Activated B cell treated with CpG ODN at 0.5 μM for 24 hours (primary cell): Measurements from ENCODE around the gene MYZAP. TPM values are rescaled to one million over a fixed set of nuclear protein-coding genes. Genes with fewer than 3 reads are reported as not detected.

Experiments used
- ATAC-seq: fragments of 200-7000 bp; cut with Tn5 transposase; one replicate; pipeline ENCODE4 v1.10.0; 2021; ENCODE audit warnings: low read depth, mild to moderate bottlenecking, moderate library complexity
- CTCF ChIA-PET: fragments of 350-600 bp; sonication (Branson Sonifier 250); formaldehyde crosslinking; loops from one replicate; lab custom pipeline; 2021; ENCODE audit warnings: antibody characterized with exemption; lab: Charles Lee
- POLR2A ChIA-PET: fragments of 350-600 bp; sonication (Branson Sonifier 250); formaldehyde crosslinking; loops from one replicate; lab custom pipeline; 2021; ENCODE audit warnings: antibody characterized with exemption; lab: Charles Lee
- DNase-seq: peaks from one replicate; pipeline ENCODE4 v3.0.0; 2022
- H3K27ac Mint-ChIP-seq: one replicate; pipeline ENCODE4 v1.8.0; 2020; ENCODE audit warnings: mixed read lengths
- H3K27me3 Mint-ChIP-seq: one replicate; pipeline ENCODE4 v1.8.0; 2021; ENCODE audit warnings: mixed read lengths
- H3K36me3 Mint-ChIP-seq: one replicate; pipeline ENCODE4 v1.8.0; 2021; ENCODE audit warnings: low read depth, mixed read lengths
- H3K4me1 Mint-ChIP-seq: one replicate; pipeline ENCODE4 v1.8.0; 2021; ENCODE audit warnings: mixed read lengths
- H3K4me3 Mint-ChIP-seq: one replicate; pipeline ENCODE4 v1.8.0; 2020; ENCODE audit warnings: mild to moderate bottlenecking, mixed read lengths
- H3K9me3 Mint-ChIP-seq: one replicate; pipeline ENCODE4 v1.8.0; 2020; ENCODE audit warnings: mixed read lengths
- CTCF ChIP-seq: fragments of 200-600 bp; IDR thresholded peaks from one replicate; pipeline ENCODE4 v1.8.0; 2022; ENCODE audit warnings: antibody characterized with exemption, mild to moderate bottlenecking
- intact Hi-C: fragments of 100-400 bp; cut with micrococcal nuclease; formaldehyde crosslinking; loops from one replicate; pipeline ENCODE4 v1.15.1; 2024
- total RNA-seq: library from RNA; stranded (reverse); gene quantifications from 2 replicates; pipeline ENCODE4 v1.2.3, GENCODE V29; 2022

Gene MYZAP
- total RNA-seq, 1 donor from 2014 or later: 1.00 TPM

- POLR2A ChIA-PET: no interaction called here
- CTCF ChIA-PET: no interaction called here
- no peak overlapping the region for H3K4me3 Mint-ChIP-seq
Measured at GRCh38 chr15:57649138-57649537, 57.4 kb downstream of the MYZAP start.

GRCh38 chr15:57651445-57651844, 59.7 kb downstream of the MYZAP start:
- no peak for ATAC-seq
- Mint-ChIP-seq H3K9me3 (no peaks in the 10 kb centered on the region), H3K4me1 (peaks cover 12% of the 10 kb centered on the region), H3K4me3 (no peak overlapping the region), H3K27ac (no peak overlapping the region), H3K27me3 (no peaks in the 10 kb centered on the region), H3K36me3 (no peaks in the 10 kb centered on the region)
- TF ChIP-seq CTCF: no peak
- POLR2A ChIA-PET: no interaction called here
- no peak for DNase-seq
- intact Hi-C loops: no loop called here
- CTCF ChIA-PET: no interaction called here

More at GRCh38 chr15:57649138-57649537, 57.4 kb downstream of the MYZAP start:
- Mint-ChIP-seq H3K4me1 (peaks cover 15% of the 10 kb centered on the region), H3K36me3 (no peaks in the 10 kb centered on the region), H3K27me3 (no peaks in the 10 kb centered on the region), H3K9me3 (no peaks in the 10 kb centered on the region), H3K27ac (no peak overlapping the region)
- ATAC-seq (no peak), DNase-seq (no peak)
- TF ChIP-seq CTCF: no peak
- intact Hi-C loops: loop anchor here (5.0 to 10.0 kb wide), 2 partner anchors 48 to 216 kb away; no protein-coding TSS in a partner anchor

GRCh38 chr15:57652481-57652880, 60.8 kb downstream of the MYZAP start:
- no peaks in the 10 kb centered on the region for H3K9me3 Mint-ChIP-seq
- no peaks in the 10 kb centered on the region for H3K36me3 Mint-ChIP-seq
- CTCF ChIA-PET: interaction anchor here (1.1 kb wide), 2 partner anchors 10 to 92 kb away, joined by 3 read pairs; no protein-coding TSS in a partner anchor
- intact Hi-C loops: no loop called here
- no peak for TF ChIP-seq CTCF
- DNase-seq (no peak), ATAC-seq (no peak)
- H3K27ac Mint-ChIP-seq: no peak overlapping the region
- H3K4me3 Mint-ChIP-seq: no peak overlapping the region
- POLR2A ChIA-PET: no interaction called here
- H3K27me3 Mint-ChIP-seq: no peaks in the 10 kb centered on the region
- peaks cover 4% of the 10 kb centered on the region for H3K4me1 Mint-ChIP-seq

- H3K27ac Mint-ChIP-seq: no peak overlapping the region
- intact Hi-C loops: no loop called here
- H3K36me3 Mint-ChIP-seq: no peaks in the 10 kb centered on the region
- no peak overlapping the region for H3K4me3 Mint-ChIP-seq
- TF ChIP-seq CTCF: no peak
- ATAC-seq (no peak), DNase-seq (no peak)
- POLR2A ChIA-PET: no interaction called here
- H3K4me1 Mint-ChIP-seq: no peaks in the 10 kb centered on the region
- H3K9me3 Mint-ChIP-seq: no peaks in the 10 kb centered on the region
- peaks cover 6% of the 10 kb centered on the region for H3K27me3 Mint-ChIP-seq
- CTCF ChIA-PET: no interaction called here
Measured at GRCh38 chr15:57654153-57654852, 62.6 kb downstream of the MYZAP start.

GRCh38 chr15:57655053-57655452, 63.3 kb downstream of the MYZAP start:
- DNase-seq (no peak), ATAC-seq (no peak)
- ChIA-PET CTCF (no interaction called here), POLR2A (no interaction called here)
- peaks cover 6% of the 10 kb centered on the region for H3K27me3 Mint-ChIP-seq
- H3K36me3 Mint-ChIP-seq: no peaks in the 10 kb centered on the region
- H3K4me3 Mint-ChIP-seq: no peak overlapping the region
- H3K4me1 Mint-ChIP-seq: no peaks in the 10 kb centered on the region
- H3K27ac Mint-ChIP-seq: no peak overlapping the region
- H3K9me3 Mint-ChIP-seq: no peaks in the 10 kb centered on the region
- intact Hi-C loops: loop anchor here (1.0 kb wide), 1 partner anchor 95 kb away; no protein-coding TSS in a partner anchor
- no peak for TF ChIP-seq CTCF
